HEK293 (cell line): Measurements from ENCODE around the gene PTDSS2.

Experiments used
- CTCF ChIA-PET: fragments of 350-600 bp; formaldehyde crosslinking; extraction: SDS; loops from one replicate; lab custom pipeline; 2021; ENCODE audit warnings: antibody characterized with exemption; lab: Yijun Ruan, JAX
- POLR2A ChIA-PET: fragments of 300-600 bp; formaldehyde crosslinking; extraction: SDS; loops from one replicate; lab custom pipeline; 2020; ENCODE audit warnings: antibody characterized with exemption, inconsistent platforms; lab: Yijun Ruan, JAX
- H3K27ac ChIP-seq: fragments of 200-500 bp; sonication (Bioruptor generic); 2 replicates; pipeline ENCODE4 v1.5.1; 2014; ENCODE audit warnings: low read depth, low read length, control low read depth, inconsistent platforms; ENCODE audit errors: extremely low read depth
- H3K36me3 ChIP-seq, 2 experiments: fragments of 200-500 bp in 1 of 2; sonication (Bioruptor generic) in 1 of 2; 1 replicate in 1 of 2; 2 replicates in 1 of 2; pipeline ENCODE4 v1.5.1; 2014 to 2017; ENCODE audit warnings: inconsistent platforms in 2 of 2, low read length in 2 of 2; ENCODE audit not compliant: control insufficient read depth in 2 of 2, insufficient read depth in 1 of 2
- H3K4me1 ChIP-seq: fragments of 200-500 bp; sonication (Bioruptor generic); 2 replicates; pipeline ENCODE4 v1.5.1; 2014; ENCODE audit warnings: mild to moderate bottlenecking, low read length, inconsistent platforms; ENCODE audit not compliant: control insufficient read depth, insufficient read depth
- H3K4me3 ChIP-seq: 2 replicates; pipeline ENCODE4 v1.5.1; 2011; ENCODE audit warnings: low read depth, mild to moderate bottlenecking, control low read depth, low read length, moderate library complexity
- H3K9me3 ChIP-seq: fragments of 200-500 bp; sonication (Bioruptor generic); 2 replicates; pipeline ENCODE4 v1.5.1; 2014; ENCODE audit warnings: low read depth, low read length, inconsistent platforms; ENCODE audit not compliant: control insufficient read depth, insufficient read depth
- GLIS1 ChIP-seq: fragments of 450-650 bp; formaldehyde crosslinking; IDR thresholded peaks from 2 replicates; pipeline ENCODE4 v1.5.1; 2016; ENCODE audit warnings: missing biosample characterization, missing genetic modification characterization
- GLIS2 ChIP-seq: fragments of 450-650 bp; formaldehyde crosslinking; IDR thresholded peaks from 2 replicates; pipeline ENCODE4 v1.5.1; 2016; ENCODE audit warnings: missing biosample characterization, missing genetic modification characterization
- KLF16 ChIP-seq: fragments of 450-650 bp; formaldehyde crosslinking; IDR thresholded peaks from 2 replicates; pipeline ENCODE4 v1.5.1; 2017; ENCODE audit warnings: missing biosample characterization, missing genetic modification characterization
- KLF17 ChIP-seq: fragments of 450-650 bp; formaldehyde crosslinking; IDR thresholded peaks from 2 replicates; pipeline ENCODE4 v1.5.1; 2016; ENCODE audit warnings: missing biosample characterization, missing genetic modification characterization
- KLF7 ChIP-seq: fragments of 450-650 bp; formaldehyde crosslinking; IDR thresholded peaks from 2 replicates; pipeline ENCODE4 v1.5.1; 2016; ENCODE audit warnings: missing biosample characterization, missing genetic modification characterization, borderline replicate concordance
- PRDM6 ChIP-seq: fragments of 450-650 bp; formaldehyde crosslinking; IDR thresholded peaks from 2 replicates; pipeline ENCODE4 v1.5.1; 2017; ENCODE audit warnings: missing biosample characterization, missing genetic modification characterization
- ZBTB1 ChIP-seq: fragments of 450-650 bp; formaldehyde crosslinking; IDR thresholded peaks from 2 replicates; pipeline ENCODE4 v1.5.1; 2016; ENCODE audit warnings: missing biosample characterization, missing genetic modification characterization
- ZFP3 ChIP-seq: fragments of 450-650 bp; formaldehyde crosslinking; IDR thresholded peaks from 2 replicates; pipeline ENCODE4 v1.5.1; 2016; ENCODE audit warnings: low read depth, missing biosample characterization, missing genetic modification characterization
- ZNF146 ChIP-seq: fragments of 450-650 bp; formaldehyde crosslinking; IDR thresholded peaks from 2 replicates; pipeline ENCODE4 v1.5.1; 2016; ENCODE audit warnings: missing biosample characterization, missing genetic modification characterization
- ZNF157 ChIP-seq: fragments of 450-650 bp; formaldehyde crosslinking; IDR thresholded peaks from 2 replicates; pipeline ENCODE4 v1.5.1; 2016; ENCODE audit warnings: missing biosample characterization, missing genetic modification characterization
- ZNF211 ChIP-seq: fragments of 450-650 bp; formaldehyde crosslinking; IDR thresholded peaks from 2 replicates; pipeline ENCODE4 v1.5.1; 2016; ENCODE audit warnings: low read depth, missing biosample characterization, missing genetic modification characterization
- ZNF24 ChIP-seq: fragments of 450-650 bp; formaldehyde crosslinking; IDR thresholded peaks from 2 replicates; pipeline ENCODE4 v1.5.1; 2016; ENCODE audit warnings: missing biosample characterization, missing genetic modification characterization
- ZNF266 ChIP-seq: fragments of 450-650 bp; formaldehyde crosslinking; IDR thresholded peaks from 2 replicates; pipeline ENCODE4 v1.5.1; 2016; ENCODE audit warnings: missing biosample characterization, missing genetic modification characterization, low read depth
- ZNF280C ChIP-seq: fragments of 450-650 bp; formaldehyde crosslinking; IDR thresholded peaks from 2 replicates; pipeline ENCODE4 v1.5.1; 2016; ENCODE audit warnings: missing biosample characterization, missing genetic modification characterization
- ZNF324 ChIP-seq: fragments of 450-650 bp; formaldehyde crosslinking; IDR thresholded peaks from 2 replicates; pipeline ENCODE4 v1.5.1; 2016; ENCODE audit warnings: missing biosample characterization, missing genetic modification characterization
- ZNF341 ChIP-seq: fragments of 450-650 bp; formaldehyde crosslinking; IDR thresholded peaks from 2 replicates; pipeline ENCODE4; 2016; ENCODE audit warnings: low read depth, missing biosample characterization, missing genetic modification characterization
- ZNF394 ChIP-seq: fragments of 450-650 bp; formaldehyde crosslinking; IDR thresholded peaks from 2 replicates; pipeline ENCODE4 v1.5.1; 2016; ENCODE audit warnings: missing biosample characterization, missing genetic modification characterization, mild to moderate bottlenecking, moderate library complexity, borderline replicate concordance
- ZNF555 ChIP-seq: fragments of 450-650 bp; formaldehyde crosslinking; conservative IDR thresholded peaks from 2 replicates; pipeline ENCODE4 v1.5.1; 2017; ENCODE audit warnings: missing biosample characterization, mild to moderate bottlenecking, missing genetic modification characterization, inconsistent platforms
- ZNF560 ChIP-seq: fragments of 450-650 bp; formaldehyde crosslinking; IDR thresholded peaks from 2 replicates; pipeline ENCODE4 v1.5.1; 2017; ENCODE audit warnings: missing biosample characterization, missing genetic modification characterization, borderline replicate concordance
- ZNF585B ChIP-seq: fragments of 450-650 bp; formaldehyde crosslinking; IDR thresholded peaks from 2 replicates; pipeline ENCODE4 v1.5.1; 2016; ENCODE audit warnings: missing biosample characterization, missing genetic modification characterization
- ZNF610 ChIP-seq: fragments of 450-650 bp; formaldehyde crosslinking; IDR thresholded peaks from 2 replicates; pipeline ENCODE4 v1.5.1; 2016; ENCODE audit warnings: missing biosample characterization, missing genetic modification characterization, borderline replicate concordance
- ZNF623 ChIP-seq: fragments of 450-650 bp; formaldehyde crosslinking; IDR thresholded peaks from 2 replicates; pipeline ENCODE4 v1.5.1; 2016; ENCODE audit warnings: missing biosample characterization, missing genetic modification characterization
- ZNF677 ChIP-seq: fragments of 450-650 bp; IDR thresholded peaks from 2 replicates; pipeline ENCODE4 v1.5.0; 2018; ENCODE audit warnings: missing biosample characterization, mild to moderate bottlenecking, missing genetic modification characterization, moderate library complexity
- ZSCAN23 ChIP-seq: fragments of 450-650 bp; formaldehyde crosslinking; IDR thresholded peaks from 2 replicates; pipeline ENCODE4 v1.5.1; 2016; ENCODE audit warnings: missing biosample characterization, missing genetic modification characterization
- ZSCAN4 ChIP-seq: fragments of 450-650 bp; formaldehyde crosslinking; IDR thresholded peaks from 2 replicates; pipeline ENCODE4 v1.5.1; 2017; ENCODE audit warnings: missing biosample characterization, missing genetic modification characterization
- TF ChIP-seq, protein P1 (sequence below): fragments of 450-650 bp; formaldehyde crosslinking; IDR thresholded peaks from 2 replicates; pipeline ENCODE4 v1.5.1; 2017; ENCODE audit warnings: missing biosample characterization, missing genetic modification characterization
- TF ChIP-seq, protein P2 (sequence below): fragments of 450-650 bp; formaldehyde crosslinking; IDR thresholded peaks from 2 replicates; pipeline ENCODE4 v1.5.1; 2017; ENCODE audit warnings: missing biosample characterization, mild to moderate bottlenecking, missing genetic modification characterization, moderate library complexity

The PTDSS2 gene

DNA sequence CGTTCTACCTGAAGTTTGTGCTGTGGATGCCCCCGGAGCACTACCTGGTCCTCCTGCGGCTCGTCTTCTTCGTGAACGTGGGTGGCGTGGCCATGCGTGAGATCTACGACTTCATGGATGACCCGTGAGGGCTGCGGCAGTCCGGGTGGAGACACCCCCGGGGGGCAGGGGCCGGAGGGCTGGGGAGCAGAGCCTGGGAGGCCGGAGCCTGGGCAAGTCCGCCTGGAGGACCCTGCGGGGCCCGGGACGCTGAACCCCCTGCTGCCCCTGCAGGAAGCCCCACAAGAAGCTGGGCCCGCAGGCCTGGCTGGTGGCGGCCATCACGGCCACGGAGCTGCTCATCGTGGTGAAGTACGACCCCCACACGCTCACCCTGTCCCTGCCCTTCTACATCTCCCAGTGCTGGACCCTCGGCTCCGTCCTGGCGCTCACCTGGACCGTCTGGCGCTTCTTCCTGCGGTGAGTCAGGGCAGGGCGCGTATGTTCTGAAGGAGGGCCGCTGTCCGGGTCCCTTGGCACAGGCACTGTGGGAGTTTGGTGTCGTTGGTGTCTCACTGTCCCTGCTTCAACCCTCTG lies 39.6 kb downstream of the PTDSS2 start:
- ChIA-PET CTCF (no interaction called here), POLR2A (no interaction called here)
- TF ChIP-seq ZSCAN23 (tag by site-specific recombination) (no peak), KLF17 (tag by site-specific recombination) (no peak), ZFP3 (tag by site-specific recombination) (no peak), PRDM6 (tag by site-specific recombination) (no peak), ZNF146 (no peak), ZNF341 (no peak), ZNF610 (no peak), GLIS2 (tag by site-specific recombination) (no peak), GLIS1 (tag by site-specific recombination) (no peak), ZNF211 (tag by site-specific recombination) (no peak), ZNF585B (tag by site-specific recombination) (no peak), ZNF623 (tag by site-specific recombination) (no peak), KLF16 (no peak), ZNF560 (tag by site-specific recombination) (no peak), ZNF280C (no peak), ZNF24 (tag by site-specific recombination) (no peak), ZNF157 (tag by site-specific recombination) (no peak)
- TF ChIP-seq, protein P1, sequence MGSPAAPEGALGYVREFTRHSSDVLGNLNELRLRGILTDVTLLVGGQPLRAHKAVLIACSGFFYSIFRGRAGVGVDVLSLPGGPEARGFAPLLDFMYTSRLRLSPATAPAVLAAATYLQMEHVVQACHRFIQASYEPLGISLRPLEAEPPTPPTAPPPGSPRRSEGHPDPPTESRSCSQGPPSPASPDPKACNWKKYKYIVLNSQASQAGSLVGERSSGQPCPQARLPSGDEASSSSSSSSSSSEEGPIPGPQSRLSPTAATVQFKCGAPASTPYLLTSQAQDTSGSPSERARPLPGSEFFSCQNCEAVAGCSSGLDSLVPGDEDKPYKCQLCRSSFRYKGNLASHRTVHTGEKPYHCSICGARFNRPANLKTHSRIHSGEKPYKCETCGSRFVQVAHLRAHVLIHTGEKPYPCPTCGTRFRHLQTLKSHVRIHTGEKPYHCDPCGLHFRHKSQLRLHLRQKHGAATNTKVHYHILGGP (tag by site-specific recombination) = no peak
- H3K9me3 ChIP-seq = no peaks in the 10 kb centered on the region
- no peak overlapping the region for H3K4me3 ChIP-seq
- H3K4me1 ChIP-seq = no peaks in the 10 kb centered on the region
- H3K27ac ChIP-seq = no peak overlapping the region
- peaks cover 0 to 57% of the 10 kb centered on the region in 2 experiments; a peak in 1 of 3 replicates for H3K36me3 ChIP-seq

- ChIA-PET CTCF (no interaction called here), POLR2A (interaction anchor here (0.7 kb wide), 1 partner anchor 16 kb away, joined by 3 read pairs; the partner anchor contains the start of gene RNH1)
- Histone ChIP-seq H3K4me3 (no peak overlapping the region), H3K9me3 (no peaks in the 10 kb centered on the region), H3K27ac (no peak overlapping the region), H3K4me1 (no peaks in the 10 kb centered on the region), H3K36me3 (peaks cover 0 to 63% of the 10 kb centered on the region in 2 experiments; a peak in 1 of 3 replicates)
- no peak for TF ChIP-seq ZSCAN4
- no peak for TF ChIP-seq ZBTB1
- TF ChIP-seq ZNF555 = no peak
- TF ChIP-seq, protein P2, sequence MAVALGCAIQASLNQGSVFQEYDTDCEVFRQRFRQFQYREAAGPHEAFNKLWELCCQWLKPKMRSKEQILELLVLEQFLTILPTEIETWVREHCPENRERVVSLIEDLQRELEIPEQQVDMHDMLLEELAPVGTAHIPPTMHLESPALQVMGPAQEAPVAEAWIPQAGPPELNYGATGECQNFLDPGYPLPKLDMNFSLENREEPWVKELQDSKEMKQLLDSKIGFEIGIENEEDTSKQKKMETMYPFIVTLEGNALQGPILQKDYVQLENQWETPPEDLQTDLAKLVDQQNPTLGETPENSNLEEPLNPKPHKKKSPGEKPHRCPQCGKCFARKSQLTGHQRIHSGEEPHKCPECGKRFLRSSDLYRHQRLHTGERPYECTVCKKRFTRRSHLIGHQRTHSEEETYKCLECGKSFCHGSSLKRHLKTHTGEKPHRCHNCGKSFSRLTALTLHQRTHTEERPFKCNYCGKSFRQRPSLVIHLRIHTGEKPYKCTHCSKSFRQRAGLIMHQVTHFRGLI (tag by site-specific recombination) = no peak
- TF ChIP-seq ZNF324 (tag by site-specific recombination) = no peak
- TF ChIP-seq ZNF266 (tag by site-specific recombination) = no peak
- TF ChIP-seq ZNF394 (tag by site-specific recombination) = no peak
- no peak for TF ChIP-seq KLF7 (tag by site-specific recombination)
- TF ChIP-seq ZNF677 = no peak
Measured at GRCh38 chr11:490186-490929, 40.3 kb downstream of the PTDSS2 start.
